ENCODE results near the gene EXOSC9.
"Not testable (repeated sequence)": the region's sequence is repeated elsewhere in the genome, so short reads cannot be mapped to it uniquely, and the experiment has no call there.

The EXOSC9 gene

DNA sequence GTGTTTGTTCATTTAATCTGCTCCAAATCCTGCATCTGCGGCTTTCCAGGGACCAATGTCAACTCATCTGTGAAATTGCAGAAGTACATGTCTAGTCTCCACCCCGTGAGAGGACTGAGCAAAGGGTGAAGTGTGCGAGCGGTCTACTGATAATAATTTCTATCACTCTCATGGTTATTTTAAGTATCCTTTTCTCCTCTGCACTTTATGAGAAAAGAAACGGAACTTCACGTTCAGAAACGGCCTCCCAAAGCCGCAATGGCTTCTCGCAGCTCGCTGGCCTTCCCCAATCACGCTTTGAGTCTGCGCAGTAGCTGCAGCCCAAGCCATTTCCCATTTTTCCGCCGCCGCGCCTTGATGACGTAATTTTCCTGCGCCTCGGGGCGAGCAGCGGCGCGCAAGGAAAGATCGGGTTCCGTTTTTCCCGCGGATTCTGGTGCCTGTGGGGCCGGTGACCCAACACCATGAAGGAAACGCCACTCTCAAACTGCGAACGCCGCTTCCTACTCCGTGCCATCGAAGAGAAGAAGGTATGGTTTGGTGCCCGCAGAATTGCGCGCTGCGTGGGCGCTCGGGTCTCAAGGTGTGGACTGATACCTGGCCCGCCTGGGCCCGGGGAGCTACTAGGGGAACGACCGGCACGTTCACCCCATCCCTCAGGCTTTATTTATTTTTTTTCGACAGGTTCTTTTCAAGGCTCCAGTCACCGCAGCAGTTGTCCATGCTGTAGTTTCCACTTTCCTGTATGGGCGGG is at the start of gene EXOSC9:
Gene EXOSC9, plus strand, starts transcription at position 363 of the 754 bp plus-strand sequence. Its CDS starts 102 bp downstream, at position 465.
- in situ Hi-C loops (cut with MboI; ENCODE audit: low sequenced_read_pairs), result no loop called here

DNA sequence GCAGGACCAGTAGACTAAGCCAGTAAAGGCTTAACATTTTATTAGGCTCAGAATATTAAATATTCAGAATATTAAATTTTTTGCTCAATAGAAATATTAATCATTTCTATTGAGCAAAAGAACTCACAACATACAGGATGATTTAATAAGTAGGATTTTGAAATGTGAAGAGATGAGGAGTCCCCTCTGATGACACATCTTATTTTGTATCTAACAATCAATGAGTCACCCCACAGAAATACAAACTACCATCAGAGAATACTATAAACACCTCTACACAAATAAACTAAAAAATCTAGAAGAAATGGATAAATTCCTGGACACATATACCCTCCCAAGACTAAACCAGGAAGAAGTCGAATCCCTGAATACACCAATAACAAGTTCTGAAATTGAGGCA is 49.0 kb upstream of the EXOSC9 start:
- in situ Hi-C loops (cut with MboI; ENCODE audit: low sequenced_read_pairs), result not testable (repeated sequence)

DNA sequence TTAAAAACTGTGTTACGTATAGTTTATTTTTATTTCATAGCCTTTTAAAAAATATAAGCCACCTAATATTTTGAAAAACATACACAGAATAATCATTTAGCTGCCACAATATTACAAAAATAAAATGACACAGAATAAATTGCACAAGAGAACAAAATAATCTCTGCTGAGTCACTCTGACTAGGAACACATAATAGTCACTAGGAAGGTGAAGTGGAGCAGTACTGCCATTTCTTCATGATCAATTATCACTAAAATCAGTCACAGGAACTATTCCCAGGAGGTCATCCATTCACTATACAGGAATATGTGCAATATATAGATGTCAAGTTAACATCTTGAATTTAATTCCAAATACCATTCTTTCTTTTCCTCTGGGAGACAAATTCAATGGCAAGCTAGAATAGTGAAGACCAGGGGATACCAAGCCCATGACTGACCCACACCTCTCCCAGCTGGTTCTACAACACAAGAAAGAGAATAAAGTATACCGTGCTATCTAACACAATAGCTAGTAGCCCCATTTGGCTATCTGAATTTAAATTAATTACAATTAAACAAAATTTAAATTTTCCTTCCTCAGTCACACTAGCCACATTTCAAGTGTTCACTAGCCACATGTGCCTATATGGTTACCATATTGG is 42.1 kb upstream of the EXOSC9 start:
- in situ Hi-C loops (cut with MboI; ENCODE audit: low sequenced_read_pairs), result no loop called here

- in situ Hi-C loops (cut with MboI; ENCODE audit: low sequenced_read_pairs), result no loop called here
Measured at GRCh38 chr4:121760205-121760604, 40.9 kb upstream of the EXOSC9 start.

DNA sequence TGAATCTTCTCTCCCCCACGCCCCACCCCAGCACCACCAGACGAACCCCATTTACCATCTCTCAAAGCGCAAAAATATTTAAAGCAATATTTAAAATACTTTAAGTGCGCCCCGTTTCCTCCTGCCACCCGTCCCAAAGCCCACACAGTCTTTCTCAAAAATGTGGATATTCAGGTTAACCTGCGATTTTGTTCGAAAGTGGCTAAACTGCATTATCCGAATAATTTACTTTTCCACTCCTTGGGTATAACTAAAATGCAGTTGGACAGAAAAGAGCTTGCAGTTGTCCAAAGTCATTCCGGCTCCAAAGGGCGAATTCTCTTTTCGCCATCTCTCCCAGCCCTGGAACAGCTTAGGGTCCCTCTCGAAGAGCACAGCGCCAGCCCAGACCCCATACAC is 36.8 kb upstream of the EXOSC9 start:
- in situ Hi-C loops (cut with MboI; ENCODE audit: low sequenced_read_pairs), result no loop called here

GRCh38 chr4:121764702-121765367 is 36.3 kb upstream of the EXOSC9 start, which contains the start of gene SMIM43:
Gene SMIM43 (minus strand): TSS chr4:121765164. CDS start chr4:121765105, 59 bp downstream.
- in situ Hi-C loops (cut with MboI; ENCODE audit: low sequenced_read_pairs), result no loop called here

DNA sequence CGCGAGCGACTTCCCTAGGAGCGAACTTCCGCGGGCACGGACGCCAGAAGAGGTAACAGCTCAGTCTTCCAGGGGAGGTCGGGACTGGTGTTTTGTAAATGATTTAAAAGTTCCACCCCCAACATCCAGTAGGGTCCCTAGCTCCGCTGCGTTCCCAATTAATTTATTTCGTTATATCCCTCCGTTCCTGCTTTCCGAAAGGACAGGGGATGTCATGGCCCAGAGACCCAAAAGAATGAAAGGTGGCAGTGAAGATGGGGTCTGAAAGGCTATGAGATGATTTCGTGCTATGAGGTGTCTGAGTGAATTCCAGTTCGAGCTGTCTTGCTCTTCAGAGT is 35.8 kb upstream of the EXOSC9 start:
- in situ Hi-C loops (cut with MboI; ENCODE audit: low sequenced_read_pairs), result no loop called here

- in situ Hi-C loops (cut with MboI; ENCODE audit: low sequenced_read_pairs), result no loop called here
Measured at GRCh38 chr4:121765971-121766538, 35.1 kb upstream of the EXOSC9 start.

- in situ Hi-C loops (cut with MboI; ENCODE audit: low sequenced_read_pairs), result no loop called here
Measured at GRCh38 chr4:121767166-121767565, 34.0 kb upstream of the EXOSC9 start.

DNA sequence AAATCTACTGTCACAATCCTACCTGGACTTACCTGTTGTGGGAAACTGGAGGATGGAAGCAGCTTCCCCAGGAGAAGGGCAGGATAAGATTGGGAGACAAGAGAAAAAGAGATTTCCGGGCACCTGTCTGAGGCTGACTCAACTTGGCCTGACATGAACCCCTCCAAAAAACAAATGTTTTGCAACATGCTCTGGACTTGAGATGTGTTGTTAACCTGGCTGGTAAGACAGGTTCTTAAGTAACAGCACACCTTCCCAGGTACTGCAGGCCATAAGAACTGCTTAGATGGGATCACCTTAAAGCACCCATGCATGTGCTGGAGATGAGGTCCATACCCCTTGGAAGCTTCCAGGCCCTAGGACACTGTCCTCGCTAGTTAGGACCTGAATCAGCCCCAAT is 31.8 kb upstream of the EXOSC9 start:
- in situ Hi-C loops (cut with MboI; ENCODE audit: low sequenced_read_pairs), result no loop called here

DNA sequence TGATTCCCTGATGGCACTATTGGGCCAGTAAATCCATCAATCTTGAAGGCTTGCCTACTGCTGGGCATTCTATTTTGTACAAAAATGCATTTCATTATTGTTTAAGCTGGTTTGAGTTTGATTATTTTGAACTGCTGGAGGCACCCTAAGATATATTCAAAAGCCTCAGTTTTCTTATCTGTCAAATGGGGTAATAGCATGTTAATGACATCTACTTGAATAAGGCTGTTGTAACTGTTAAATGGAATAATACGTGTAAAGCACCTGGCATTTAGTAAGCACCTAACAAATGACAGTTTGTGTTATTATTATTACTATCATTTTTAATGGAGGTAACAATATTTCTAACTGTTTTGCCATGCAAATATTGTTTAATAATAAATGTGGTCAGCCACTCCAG is 29.3 kb upstream of the EXOSC9 start:
- in situ Hi-C loops (cut with MboI; ENCODE audit: low sequenced_read_pairs), result no loop called here

GRCh38 chr4:121773883-121774282 is 27.2 kb upstream of the EXOSC9 start:
- in situ Hi-C loops (cut with MboI; ENCODE audit: low sequenced_read_pairs), result no loop called here

GRCh38 chr4:121776610-121777401 is 24.3 kb upstream of the EXOSC9 start:
- in situ Hi-C loops (cut with MboI; ENCODE audit: low sequenced_read_pairs), result no loop called here

- in situ Hi-C loops (cut with MboI; ENCODE audit: low sequenced_read_pairs), result no loop called here
Measured at GRCh38 chr4:121777625-121778024, 23.5 kb upstream of the EXOSC9 start.

GRCh38 chr4:121778991-121779628 is 22.0 kb upstream of the EXOSC9 start:
- in situ Hi-C loops (cut with MboI; ENCODE audit: low sequenced_read_pairs), result no loop called here

DNA sequence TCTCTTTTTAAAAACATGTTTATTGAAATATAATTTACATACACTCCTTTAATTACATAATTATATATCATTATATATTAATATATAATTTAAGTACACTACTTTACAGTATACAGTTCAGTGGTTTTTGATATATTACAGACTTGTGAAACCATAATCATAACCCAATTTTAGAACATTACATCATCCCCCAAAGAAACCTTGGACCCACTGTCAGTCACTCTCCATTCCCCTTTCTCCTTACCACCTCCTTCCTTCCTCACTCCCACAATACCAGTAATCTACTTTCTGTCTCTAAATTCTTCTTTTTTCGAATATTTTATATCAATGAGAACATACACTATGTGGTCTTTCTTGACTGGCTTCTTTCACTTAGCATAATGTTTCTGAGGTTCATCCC is 17.9 kb upstream of the EXOSC9 start:
- in situ Hi-C loops (cut with MboI; ENCODE audit: low sequenced_read_pairs), result no loop called here

- in situ Hi-C loops (cut with MboI; ENCODE audit: low sequenced_read_pairs), result no loop called here
Measured at GRCh38 chr4:121784401-121784800, 16.7 kb upstream of the EXOSC9 start.

DNA sequence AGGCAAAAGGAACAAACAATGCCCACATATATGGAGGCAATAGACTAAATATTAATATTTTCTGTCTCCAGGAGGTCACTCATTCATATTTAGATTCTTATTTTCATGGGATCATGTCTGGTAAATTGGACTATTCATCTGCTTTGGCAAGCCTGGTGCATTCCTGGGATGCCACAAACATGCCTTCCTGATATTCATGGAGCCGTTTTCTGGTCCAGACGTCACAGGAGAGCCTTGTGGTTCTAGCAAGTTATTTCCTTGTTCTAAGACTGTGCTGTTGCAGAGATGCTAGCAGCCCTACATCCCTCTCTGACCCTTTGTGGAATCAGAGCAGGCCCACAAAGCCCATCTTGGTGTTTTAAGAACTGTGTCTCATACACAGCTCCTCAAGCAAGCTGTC is 16.1 kb upstream of the EXOSC9 start:
- in situ Hi-C loops (cut with MboI; ENCODE audit: low sequenced_read_pairs), result no loop called here

GRCh38 chr4:121785479-121785878 is 15.6 kb upstream of the EXOSC9 start:
- in situ Hi-C loops (cut with MboI; ENCODE audit: low sequenced_read_pairs), result no loop called here

- in situ Hi-C loops (cut with MboI; ENCODE audit: low sequenced_read_pairs), result no loop called here
Measured at GRCh38 chr4:121786221-121786620, 14.9 kb upstream of the EXOSC9 start.
